Activated CD8-positive, alpha-beta T cell treated with anti-CD3 and anti-CD28 coated beads, Interleukin-2, amount 10 ng/mL, durations not matched to agents 7 days and 5 days (primary cell): ENCODE measurements around the gene B4GALT2. TPM values are rescaled to one million over a fixed set of nuclear protein-coding genes. Genes with fewer than 3 reads are reported as not detected.

ENCODE experiments used
- ATAC-seq: fragments of 150-1000 bp; cut with Tn5 transposase; one replicate; pipeline ENCODE4 v1.10.0; 2021; ENCODE audit warnings: moderate library complexity
- CTCF ChIA-PET: fragments of 350-600 bp; sonication (Branson Sonifier 250); formaldehyde crosslinking; loops from one replicate; lab custom pipeline; 2021; ENCODE audit warnings: antibody characterized with exemption; lab: Charles Lee
- POLR2A ChIA-PET: fragments of 350-600 bp; sonication (Branson Sonifier 250); formaldehyde crosslinking; loops from one replicate; lab custom pipeline; 2021; ENCODE audit warnings: antibody characterized with exemption; lab: Charles Lee
- DNase-seq: peaks from one replicate; pipeline ENCODE4 v3.0.0-alpha.2; 2020
- H3K27ac Mint-ChIP-seq: one replicate; pipeline ENCODE4 v1.8.0; 2021; ENCODE audit warnings: mild to moderate bottlenecking, mixed read lengths
- H3K27me3 Mint-ChIP-seq: one replicate; pipeline ENCODE4 v1.8.0; 2021; ENCODE audit warnings: low read depth, mixed read lengths
- H3K36me3 Mint-ChIP-seq: one replicate; pipeline ENCODE4 v1.8.0; 2021; ENCODE audit warnings: low read depth, mixed read lengths
- H3K4me1 Mint-ChIP-seq: one replicate; pipeline ENCODE4 v1.8.0; 2021; ENCODE audit warnings: low read depth, mixed read lengths
- H3K4me3 Mint-ChIP-seq: one replicate; pipeline ENCODE4 v1.8.0; 2021; ENCODE audit warnings: mild to moderate bottlenecking, mixed read lengths
- H3K9me3 Mint-ChIP-seq: one replicate; pipeline ENCODE4 v1.8.0; 2022; ENCODE audit warnings: mixed read lengths; ENCODE audit not compliant: insufficient read depth
- total RNA-seq, 2 experiments: library from RNA; stranded (reverse); gene quantifications; one replicate each; pipeline ENCODE4 v1.2.3, GENCODE V29; 2021

B4GALT2 gene
- total RNA-seq, 2 experiments from 2014 or later, result 20.1 to 20.2 TPM

GRCh38 chr1:43970911-43971310 lies 8.1 kb upstream of the B4GALT2 start:
- POLR2A ChIA-PET, result interaction anchor here (0.6 to 1.8 kb wide), 2 partner anchors 22 to 24 kb away, joined by 3 to 6 read pairs; partner anchors contain the start of gene IPO13
- H3K27ac Mint-ChIP-seq, result peak overlapping the region; percentile 86

GRCh38 chr1:43971336-43971980 lies 7.6 kb upstream of the B4GALT2 start:
- no peaks in the 10 kb centered on the region for H3K27me3 Mint-ChIP-seq
- ChIA-PET POLR2A (interaction anchor here (0.6 kb wide), 1 partner anchor 22 kb away, joined by 3 read pairs; no protein-coding TSS in a partner anchor), CTCF (no interaction called here)
- no peak overlapping the region for H3K27ac Mint-ChIP-seq
- H3K9me3 Mint-ChIP-seq, result no peaks in the 10 kb centered on the region
- ATAC-seq (no peak), DNase-seq (no peak)
- peak overlapping the region; percentile 97 for H3K4me3 Mint-ChIP-seq
- H3K4me1 Mint-ChIP-seq, result peaks cover 42% of the 10 kb centered on the region
- H3K36me3 Mint-ChIP-seq, result peaks cover 28% of the 10 kb centered on the region

More at GRCh38 chr1:43970911-43971310, 8.1 kb upstream of the B4GALT2 start:
- Mint-ChIP-seq H3K27me3 (no peaks in the 10 kb centered on the region), H3K4me1 (peaks cover 36% of the 10 kb centered on the region), H3K4me3 (peak overlapping the region; percentile 97), H3K36me3 (peaks cover 25% of the 10 kb centered on the region), H3K9me3 (no peaks in the 10 kb centered on the region)
- ATAC-seq (no peak), DNase-seq (no peak)
- CTCF ChIA-PET, result interaction anchor here (0.8 to 1.6 kb wide), 3 partner anchors 24 to 36 kb away, joined by 3 to 4 read pairs (median 4); partner anchors contain the start of gene IPO13

GRCh38 chr1:43973981-43974442 lies 5.0 kb upstream of the B4GALT2 start:
- Mint-ChIP-seq H3K27ac (peak overlapping the region; percentile 89), H3K4me1 (peaks cover 64% of the 10 kb centered on the region), H3K4me3 (peak overlapping the region; percentile 89), H3K36me3 (peaks cover 44% of the 10 kb centered on the region), H3K9me3 (no peaks in the 10 kb centered on the region), H3K27me3 (no peaks in the 10 kb centered on the region)
- DNase-seq, result no peak
- ATAC-seq, result no peak
- ChIA-PET CTCF (interaction anchor here (1.0 to 3.1 kb wide), 3 partner anchors 27 to 62 kb away, joined by 4 to 13 read pairs (median 4); partner anchors contain the start of gene IPO13), POLR2A (interaction anchor here (0.8 to 1.4 kb wide), 3 partner anchors 18 to 41 kb away, joined by 3 to 5 read pairs (median 3); no protein-coding TSS in a partner anchor)

- Mint-ChIP-seq H3K9me3 (no peaks in the 10 kb centered on the region), H3K36me3 (peaks cover 44% of the 10 kb centered on the region), H3K27me3 (no peaks in the 10 kb centered on the region), H3K4me1 (peaks cover 58% of the 10 kb centered on the region), H3K4me3 (peak within 1 kb of the TSS; percentile 89), H3K27ac (peak within 1 kb of the TSS; percentile 89)
- POLR2A ChIA-PET, result interaction anchor here (0.8 to 1.7 kb wide), 8 partner anchors 8 to 325 kb away, joined by 3 to 6 read pairs (median 4); partner anchors contain the start of gene KDM4A
- CTCF ChIA-PET, result interaction anchor here (0.9 to 3.1 kb wide), 10 partner anchors 17 to 210 kb away, joined by 3 to 13 read pairs (median 4); partner anchors contain the start of genes ARTN and IPO13
- DNase-seq (peak; percentile 97), ATAC-seq (peak; percentile 77)
Observed at GRCh38 chr1:43974443-43975248, 4.4 kb upstream of the B4GALT2 start, which contains the start of gene ATP6V0B. ATP6V0B (plus strand) TSS chr1:43974960; CDS start chr1:43975041, 81 bp downstream.

GRCh38 chr1:43975249-43975961 lies 3.6 kb upstream of the B4GALT2 start:
- ATAC-seq, result peak; percentile 11
- H3K36me3 Mint-ChIP-seq, result peaks cover 45% of the 10 kb centered on the region
- POLR2A ChIA-PET, result interaction anchor here (1.0 to 1.7 kb wide), 8 partner anchors 9 to 326 kb away, joined by 3 to 6 read pairs (median 4); partner anchors contain the start of genes KDM4A and ST3GAL3
- no peaks in the 10 kb centered on the region for H3K27me3 Mint-ChIP-seq
- H3K9me3 Mint-ChIP-seq, result no peaks in the 10 kb centered on the region
- H3K4me1 Mint-ChIP-seq, result peaks cover 59% of the 10 kb centered on the region
- CTCF ChIA-PET, result interaction anchor here (0.9 to 3.1 kb wide), 9 partner anchors 13 to 211 kb away, joined by 3 to 13 read pairs (median 5); partner anchors contain the start of gene ARTN
- DNase-seq, result peak; percentile 58
- peak overlapping the region; percentile 89 for H3K4me3 Mint-ChIP-seq
- peak overlapping the region; percentile 89 for H3K27ac Mint-ChIP-seq

GRCh38 chr1:43976045-43976444 lies 3.0 kb upstream of the B4GALT2 start:
- CTCF ChIA-PET, result interaction anchor here (0.5 to 3.1 kb wide), 9 partner anchors 13 to 212 kb away, joined by 3 to 13 read pairs (median 5); partner anchors contain the start of gene ARTN
- POLR2A ChIA-PET, result interaction anchor here (1.0 to 1.7 kb wide), 6 partner anchors 9 to 326 kb away, joined by 3 to 6 read pairs (median 4); partner anchors contain the start of genes KDM4A and ST3GAL3
- Mint-ChIP-seq H3K27me3 (no peaks in the 10 kb centered on the region), H3K27ac (peak overlapping the region; percentile 89), H3K4me1 (peaks cover 56% of the 10 kb centered on the region), H3K4me3 (peak overlapping the region; percentile 89), H3K9me3 (no peaks in the 10 kb centered on the region), H3K36me3 (peaks cover 45% of the 10 kb centered on the region)
- no peak for DNase-seq
- no peak for ATAC-seq

- H3K27me3 Mint-ChIP-seq, result no peaks in the 10 kb centered on the region
- H3K4me3 Mint-ChIP-seq, result peak overlapping the region; percentile 89
- peaks cover 53% of the 10 kb centered on the region for H3K4me1 Mint-ChIP-seq
- no peak for DNase-seq
- ChIA-PET CTCF (interaction anchor here (1.3 to 3.1 kb wide), 4 partner anchors 12 to 59 kb away, joined by 4 to 13 read pairs (median 8); no protein-coding TSS in a partner anchor), POLR2A (interaction anchor here (1.0 to 1.7 kb wide), 2 partner anchors 270 to 327 kb away, joined by 3 to 4 read pairs; partner anchors contain the start of genes KDM4A and ST3GAL3)
- H3K9me3 Mint-ChIP-seq, result no peaks in the 10 kb centered on the region
- peak overlapping the region; percentile 3 for H3K27ac Mint-ChIP-seq
- peaks cover 42% of the 10 kb centered on the region for H3K36me3 Mint-ChIP-seq
- ATAC-seq, result no peak
Observed at GRCh38 chr1:43976890-43977289, 2.1 kb upstream of the B4GALT2 start.

GRCh38 chr1:43977376-43978263 lies 1.4 kb upstream of the B4GALT2 start:
- H3K9me3 Mint-ChIP-seq, result no peaks in the 10 kb centered on the region
- H3K36me3 Mint-ChIP-seq, result peaks cover 35% of the 10 kb centered on the region
- DNase-seq (no peak), ATAC-seq (no peak)
- peaks cover 53% of the 10 kb centered on the region for H3K4me1 Mint-ChIP-seq
- H3K4me3 Mint-ChIP-seq, result peak overlapping the region; percentile 89
- CTCF ChIA-PET, result interaction anchor here (1.2 to 3.1 kb wide), 4 partner anchors 28 to 214 kb away, joined by 4 to 13 read pairs (median 8); no protein-coding TSS in a partner anchor
- no peaks in the 10 kb centered on the region for H3K27me3 Mint-ChIP-seq
- no peak overlapping the region for H3K27ac Mint-ChIP-seq
- POLR2A ChIA-PET, result interaction anchor here (0.5 to 0.7 kb wide), 2 partner anchors 13 to 744 kb away, joined by 3 read pairs; no protein-coding TSS in a partner anchor

GRCh38 chr1:43978264-43978550 lies 803 bp upstream of the B4GALT2 start:
- no peaks in the 10 kb centered on the region for H3K27me3 Mint-ChIP-seq
- H3K4me3 Mint-ChIP-seq, result peak overlapping the region; percentile 72
- H3K4me1 Mint-ChIP-seq, result peaks cover 53% of the 10 kb centered on the region
- DNase-seq (no peak), ATAC-seq (no peak)
- ChIA-PET CTCF (interaction anchor here (1.2 to 1.3 kb wide), 2 partner anchors 43 to 215 kb away, joined by 4 to 8 read pairs; no protein-coding TSS in a partner anchor), POLR2A (interaction anchor here (0.5 to 0.7 kb wide), 2 partner anchors 12 to 743 kb away, joined by 3 read pairs; no protein-coding TSS in a partner anchor)
- peaks cover 31% of the 10 kb centered on the region for H3K36me3 Mint-ChIP-seq
- H3K27ac Mint-ChIP-seq, result no peak overlapping the region
- no peaks in the 10 kb centered on the region for H3K9me3 Mint-ChIP-seq

- Mint-ChIP-seq H3K4me1 (peaks cover 44% of the 10 kb centered on the region), H3K4me3 (no peak overlapping the region), H3K27me3 (no peaks in the 10 kb centered on the region), H3K27ac (no peak overlapping the region), H3K36me3 (peaks cover 25% of the 10 kb centered on the region), H3K9me3 (no peaks in the 10 kb centered on the region)
- ATAC-seq, result no peak
- DNase-seq, result no peak
- CTCF ChIA-PET, result no interaction called here
- POLR2A ChIA-PET, result no interaction called here
Observed at GRCh38 chr1:43979261-43979527, 184 bp downstream of the B4GALT2 start.
